HG02884 (cell line): Measurements from ENCODE around the gene FBXO21.
"Not testable (repeated sequence)": the region's sequence is repeated elsewhere in the genome, so short reads cannot be mapped to it uniquely, and the experiment has no call there.

ENCODE experiments used
- ATAC-seq: cut with Tn5 transposase; IDR thresholded peaks from one replicate; pipeline ENCODE4 v1.9.1; 2021; ENCODE audit warnings: mild to moderate bottlenecking, moderate library complexity; ENCODE audit not compliant: unreplicated experiment

FBXO21 gene

GRCh38 chr12:117202033-117202432 is 11.8 kb upstream of the FBXO21 start:
- ATAC-seq, result no peak

GRCh38 chr12:117199956-117200744 is 9.9 kb upstream of the FBXO21 start:
- not testable (repeated sequence) for ATAC-seq

- ATAC-seq, result not testable (repeated sequence)
These were observed 6.1 kb upstream of the FBXO21 start for GRCh38 chr12:117196334-117196733.

DNA sequence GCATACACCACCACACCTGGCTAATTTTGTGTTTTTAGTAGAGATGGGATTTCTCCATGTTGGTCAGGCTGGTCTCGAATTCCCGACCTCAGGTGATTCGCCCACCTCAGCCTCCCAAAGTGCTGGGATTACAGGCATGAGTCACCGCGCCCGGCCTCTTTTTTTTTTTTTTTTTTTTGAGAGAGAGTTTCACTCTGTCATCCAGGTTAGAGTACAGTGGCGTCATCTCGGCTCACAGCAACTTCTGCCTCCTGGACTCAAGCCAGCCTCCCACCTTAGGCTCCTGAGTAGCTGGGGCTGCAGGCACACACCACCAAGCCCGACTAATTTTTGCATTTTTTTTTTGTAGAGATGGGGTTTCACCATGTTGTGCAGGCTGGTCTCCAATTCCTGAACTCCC is 4.8 kb upstream of the FBXO21 start:
- not testable (repeated sequence) for ATAC-seq

- ATAC-seq, result no peak
These were observed 3.6 kb upstream of the FBXO21 start for GRCh38 chr12:117193903-117194302.

GRCh38 chr12:117192581-117192980 is 2.3 kb upstream of the FBXO21 start:
- ATAC-seq, result not testable (repeated sequence)

DNA sequence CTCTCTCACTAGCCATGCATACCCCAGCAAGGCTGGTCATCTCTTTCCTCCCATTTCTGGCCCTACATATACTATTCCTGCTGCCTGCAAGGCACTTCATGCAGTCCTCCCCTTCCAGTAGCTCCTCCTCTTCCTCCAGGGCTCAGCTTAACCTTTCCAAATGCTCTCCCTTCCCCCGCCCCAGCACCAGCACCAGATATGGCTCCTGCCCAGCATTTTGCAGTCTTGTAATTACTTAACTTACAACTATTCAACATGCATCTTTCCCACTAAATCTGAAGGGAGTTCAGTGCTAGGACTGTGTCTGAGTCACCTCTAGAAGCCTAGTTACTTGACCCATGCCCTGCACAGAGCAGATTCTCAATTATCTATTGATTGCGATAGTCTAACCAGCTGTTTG is 1.8 kb upstream of the FBXO21 start:
- no peak for ATAC-seq

DNA sequence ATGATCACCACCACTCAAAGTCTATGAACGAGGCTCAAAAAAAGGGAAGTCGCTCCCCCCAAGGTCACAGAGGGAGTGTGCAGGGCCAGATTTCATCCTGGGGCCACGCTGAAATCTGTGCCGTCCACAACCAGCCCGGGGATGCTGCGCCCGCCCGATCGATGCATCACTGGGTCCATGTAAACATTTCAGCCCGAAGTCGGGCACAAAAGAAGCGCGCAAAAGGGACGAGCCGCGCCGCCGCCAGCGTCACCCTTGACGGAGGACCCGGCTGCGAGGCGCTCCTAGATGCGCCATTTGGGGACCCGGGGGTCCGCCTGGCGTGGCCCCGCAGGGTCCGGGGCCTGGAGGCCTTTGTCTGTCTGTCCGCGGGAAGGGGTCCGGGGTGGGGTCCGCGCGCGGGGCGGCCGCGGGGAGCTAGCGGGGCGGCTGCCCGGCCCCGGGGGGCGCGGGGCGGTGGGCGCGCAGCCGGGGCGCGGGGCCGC is 503 bp downstream of the FBXO21 start:
- peak; percentile 37 for ATAC-seq

DNA sequence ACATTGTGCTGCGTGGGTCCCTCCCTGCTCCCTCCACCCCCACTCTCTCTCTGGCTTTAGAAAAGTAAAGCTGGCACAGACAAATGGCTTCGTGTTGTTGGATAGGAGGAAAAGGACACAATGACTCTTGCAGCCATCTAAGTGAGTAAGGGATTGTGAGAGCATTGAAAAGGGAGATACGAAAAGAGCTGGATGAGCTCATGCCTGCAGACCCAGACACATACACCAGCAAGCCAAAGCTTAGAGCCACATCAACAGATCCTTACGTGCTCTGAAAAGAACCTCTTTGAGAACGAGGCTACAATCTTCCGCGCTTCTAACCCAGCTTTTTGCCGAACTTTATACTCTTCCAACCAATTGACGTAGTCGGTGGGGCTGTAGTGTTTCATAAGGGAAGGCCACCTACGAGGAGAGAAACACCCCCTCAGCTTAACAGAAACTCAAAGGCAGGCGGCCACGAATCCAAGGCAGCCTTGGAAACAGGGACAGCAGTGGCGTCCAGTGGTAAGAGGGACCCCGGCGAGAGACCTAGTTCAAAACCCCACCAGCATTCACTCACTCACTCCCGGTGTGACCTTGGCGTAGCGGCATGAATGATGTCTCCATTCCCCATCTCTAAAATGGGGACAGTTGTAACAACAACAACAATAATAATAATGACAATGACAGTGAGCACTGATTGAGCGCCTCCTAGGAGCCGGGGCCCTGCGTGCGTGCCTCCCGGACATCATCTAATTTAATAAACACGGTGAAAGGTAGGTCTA is 1.1 kb downstream of the FBXO21 start:
- ATAC-seq, result no peak

- no peak for ATAC-seq
These were observed 2.1 kb downstream of the FBXO21 start for GRCh38 chr12:117188121-117188665.

GRCh38 chr12:117187421-117187820 is 2.8 kb downstream of the FBXO21 start:
- no peak for ATAC-seq

- ATAC-seq, result no peak
These were observed 7.4 kb downstream of the FBXO21 start for GRCh38 chr12:117182866-117183265.

DNA sequence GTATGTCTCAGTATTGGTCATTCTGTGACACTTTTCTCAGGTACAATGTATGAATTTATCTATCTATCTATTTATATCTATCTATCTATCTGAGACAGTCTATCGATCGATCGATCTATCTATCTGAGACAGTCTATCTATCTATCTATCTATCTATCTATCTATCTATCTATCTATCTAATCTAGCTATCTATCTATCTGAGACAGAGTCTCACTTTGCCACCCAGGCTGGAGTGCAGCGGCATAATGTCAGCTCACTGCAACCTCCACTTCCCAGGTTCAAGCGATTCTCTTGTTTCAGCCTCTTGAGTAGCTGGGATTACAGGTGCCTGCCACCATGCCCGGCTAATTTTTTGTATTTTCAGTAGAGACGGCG is 8.8 kb downstream of the FBXO21 start:
- not testable (repeated sequence) for ATAC-seq

GRCh38 chr12:117180758-117181467 is 9.4 kb downstream of the FBXO21 start:
- ATAC-seq, result no peak

- ATAC-seq, result no peak
These were observed 11.5 kb downstream of the FBXO21 start for GRCh38 chr12:117178745-117179144.

- no peak for ATAC-seq
These were observed 12.0 kb downstream of the FBXO21 start for GRCh38 chr12:117178301-117178700.

DNA sequence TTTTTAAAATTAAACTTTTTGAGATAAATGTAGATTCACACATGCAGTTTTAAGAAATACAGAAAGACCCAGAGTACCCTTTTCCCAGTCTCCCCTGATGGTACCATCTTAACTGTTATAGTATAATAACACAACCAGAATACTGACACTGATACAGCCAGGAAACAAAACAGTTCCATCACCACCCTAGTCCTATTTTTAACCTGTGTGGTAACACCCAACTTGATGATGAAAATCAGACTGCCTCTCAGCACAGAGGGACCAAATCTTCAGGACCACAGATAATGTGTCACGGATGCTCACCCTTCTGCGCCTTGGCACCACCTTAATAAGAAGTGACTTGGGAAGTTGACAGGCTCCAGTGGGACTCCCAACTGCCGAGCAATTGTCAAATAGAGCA is 18.1 kb downstream of the FBXO21 start:
- no peak for ATAC-seq

- no peak for ATAC-seq
These were observed 18.6 kb downstream of the FBXO21 start for GRCh38 chr12:117171499-117172162.

DNA sequence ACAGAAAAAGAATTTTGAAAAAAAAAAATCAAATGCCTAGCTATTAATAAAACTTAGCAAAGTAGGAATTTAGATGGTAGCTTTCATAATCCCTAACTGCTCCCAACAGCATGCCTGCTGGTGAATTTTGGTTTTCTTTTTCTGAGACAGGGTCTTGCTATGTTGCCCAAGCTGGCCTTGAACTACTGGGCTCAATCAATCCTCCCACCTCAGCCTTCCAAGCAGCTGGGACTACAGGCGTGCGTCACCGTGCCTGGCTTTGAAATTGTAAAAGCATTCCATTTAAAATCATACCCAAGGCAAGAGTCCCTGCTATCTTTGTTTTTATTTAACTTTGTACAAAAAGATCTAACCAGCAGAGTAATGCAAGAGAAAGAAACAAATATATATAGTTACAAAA is 20.7 kb downstream of the FBXO21 start:
- no peak for ATAC-seq

DNA sequence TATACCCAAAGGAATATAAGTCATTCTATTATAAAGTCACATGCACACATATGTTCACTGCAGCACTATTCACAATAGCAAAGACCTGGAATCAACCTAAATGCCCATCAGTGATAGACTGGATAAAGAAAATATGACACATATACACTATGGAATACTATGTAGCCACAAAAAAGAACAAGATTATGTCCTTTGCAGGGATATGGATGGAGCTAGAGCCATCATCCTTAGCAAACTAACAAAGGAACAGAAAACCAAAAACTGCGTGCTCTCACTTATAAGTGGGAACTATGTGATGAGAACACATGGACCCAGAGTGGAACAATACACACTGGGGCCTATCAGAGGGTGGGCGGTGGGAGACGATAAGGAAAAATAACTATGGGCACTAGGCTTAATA is 21.3 kb downstream of the FBXO21 start:
- no peak for ATAC-seq

DNA sequence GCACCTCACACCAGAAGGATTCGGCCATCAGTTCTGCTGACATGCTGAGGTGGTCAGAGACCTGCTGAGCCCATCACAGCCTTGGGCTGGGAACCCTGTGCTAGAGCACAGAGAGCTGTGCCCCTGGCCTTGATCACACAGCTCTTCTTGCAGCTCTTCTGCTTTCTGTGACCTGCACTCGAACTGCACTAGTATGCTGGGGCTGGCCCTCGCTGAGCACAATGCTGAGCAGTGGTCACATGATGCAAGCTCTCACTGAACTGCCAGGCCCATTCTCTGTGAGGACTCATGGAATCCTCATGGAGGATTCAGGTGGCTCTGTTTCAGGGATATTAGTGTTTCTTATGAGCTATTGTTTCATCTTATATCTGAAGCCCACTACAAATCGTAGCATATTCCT is 22.5 kb downstream of the FBXO21 start:
- ATAC-seq, result no peak
